HG02938 (cell line): ENCODE results near the gene BCAM.
"Not testable (repeated sequence)": the region's sequence is repeated elsewhere in the genome, so short reads cannot be mapped to it uniquely, and the experiment has no call there.

Experiments used
- ATAC-seq: cut with Tn5 transposase; IDR thresholded peaks from one replicate; pipeline ENCODE4 v1.9.1; 2021; ENCODE audit warnings: mild to moderate bottlenecking, moderate library complexity; ENCODE audit not compliant: unreplicated experiment

BCAM gene

DNA sequence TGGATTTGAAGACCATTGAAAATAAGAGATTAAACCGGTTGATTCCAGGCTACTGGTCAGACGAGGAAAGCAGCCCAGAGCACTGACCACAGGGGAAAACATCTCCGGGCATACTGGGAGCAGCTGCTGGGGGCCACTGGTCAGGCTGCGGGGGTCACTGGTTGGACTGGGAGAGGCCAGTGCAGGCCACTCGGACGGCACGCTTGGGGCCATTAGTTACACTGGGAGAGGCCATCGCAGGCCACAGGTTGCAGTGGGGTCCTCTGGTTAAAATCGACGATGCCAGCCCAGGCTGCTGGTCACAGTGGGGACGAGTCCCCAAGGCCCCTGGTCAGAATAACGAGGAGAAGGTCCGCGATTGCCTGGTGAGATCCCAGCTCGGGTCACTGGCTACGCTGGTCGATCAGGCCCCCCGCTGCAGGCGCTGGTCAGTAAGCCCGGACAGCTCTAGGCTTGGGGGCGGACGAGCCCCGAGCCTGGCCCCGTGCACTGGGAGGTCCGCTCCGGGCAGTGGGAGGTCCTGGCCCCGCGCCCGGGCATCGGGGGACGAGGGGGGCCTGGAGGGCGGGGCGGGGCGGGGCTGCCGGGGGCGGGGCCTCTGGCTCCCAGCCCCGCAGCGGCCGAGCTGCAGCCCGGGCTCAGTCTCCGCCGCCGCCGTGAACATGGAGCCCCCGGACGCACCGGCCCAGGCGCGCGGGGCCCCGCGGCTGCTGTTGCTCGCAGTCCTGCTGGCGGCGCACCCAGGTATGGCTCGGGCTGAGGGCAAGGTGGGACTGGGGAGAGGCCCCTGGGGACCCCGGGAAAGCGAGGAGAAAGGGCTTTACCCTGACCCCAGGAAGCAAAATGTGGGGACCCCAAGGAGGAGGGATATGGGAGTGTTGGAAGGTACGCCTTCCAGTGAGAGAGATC lies at the start of gene BCAM:
TSS of gene BCAM (plus strand) at position 641 of the 909 bp plus-strand sequence. CDS start at position 663, 22 bp downstream.
- no peak for ATAC-seq

DNA sequence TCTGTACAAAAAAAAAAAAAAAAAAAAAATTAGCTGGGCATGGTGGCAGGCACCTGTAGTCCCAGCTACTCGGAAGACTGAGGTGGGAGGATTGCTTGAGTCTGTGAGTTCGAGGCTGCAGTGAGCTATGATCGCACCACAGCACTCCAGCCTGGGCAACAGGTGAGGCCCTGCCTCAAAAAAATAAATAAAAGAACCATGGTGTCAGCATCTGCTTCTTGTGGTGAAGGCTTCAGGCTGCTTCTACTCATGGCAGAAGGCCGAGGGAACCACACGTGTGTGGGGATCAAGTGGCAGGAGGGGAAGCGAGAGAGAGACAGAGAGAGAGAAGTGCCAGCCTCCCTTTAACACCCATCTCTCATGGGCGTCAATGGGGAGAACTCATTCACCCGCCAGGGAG lies 46.9 kb upstream of the BCAM start:
- no peak for ATAC-seq

DNA sequence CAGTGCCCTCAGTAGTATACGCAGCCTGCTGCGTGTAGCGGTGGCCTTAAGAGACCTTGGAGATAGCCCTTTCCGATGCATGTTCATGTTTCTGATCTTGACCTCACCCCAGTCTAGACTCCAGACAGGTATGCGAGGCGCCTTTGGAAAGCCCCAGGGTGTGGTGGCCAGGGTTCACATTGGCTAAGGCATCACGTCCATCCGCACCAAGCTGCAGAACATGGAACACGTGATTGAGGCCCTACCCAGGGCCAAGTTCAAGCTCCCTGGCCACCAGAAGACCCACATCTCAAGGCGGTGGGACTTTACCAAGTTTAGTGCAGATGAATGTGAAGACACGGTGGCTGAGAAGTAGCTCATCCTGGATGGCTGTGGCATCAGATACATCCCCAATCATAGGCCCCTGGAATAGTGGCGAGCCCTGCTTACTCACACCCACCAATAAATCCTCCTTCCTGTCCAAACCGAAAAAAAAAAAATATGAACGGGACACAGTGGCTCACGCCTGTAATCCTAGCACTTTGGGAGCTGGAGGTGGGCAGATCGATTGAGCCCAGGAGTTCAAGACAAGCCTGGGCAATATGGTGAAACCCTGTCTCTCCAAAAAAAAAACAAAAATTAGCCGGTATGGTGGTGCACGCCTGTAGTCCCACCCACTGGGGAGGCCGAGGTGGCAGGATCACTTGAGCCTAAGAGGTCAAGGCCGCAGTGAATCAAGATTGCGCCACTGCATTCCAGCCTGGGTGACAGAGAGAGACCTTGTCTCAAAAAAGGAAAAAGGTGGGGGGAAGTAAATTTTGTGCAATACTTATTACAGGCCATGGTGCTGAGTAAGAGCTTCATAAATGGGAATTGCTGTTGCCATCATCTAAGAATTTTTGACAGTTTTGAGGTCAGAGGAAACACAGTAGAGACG lies 43.6 kb upstream of the BCAM start:
- ATAC-seq = no peak

DNA sequence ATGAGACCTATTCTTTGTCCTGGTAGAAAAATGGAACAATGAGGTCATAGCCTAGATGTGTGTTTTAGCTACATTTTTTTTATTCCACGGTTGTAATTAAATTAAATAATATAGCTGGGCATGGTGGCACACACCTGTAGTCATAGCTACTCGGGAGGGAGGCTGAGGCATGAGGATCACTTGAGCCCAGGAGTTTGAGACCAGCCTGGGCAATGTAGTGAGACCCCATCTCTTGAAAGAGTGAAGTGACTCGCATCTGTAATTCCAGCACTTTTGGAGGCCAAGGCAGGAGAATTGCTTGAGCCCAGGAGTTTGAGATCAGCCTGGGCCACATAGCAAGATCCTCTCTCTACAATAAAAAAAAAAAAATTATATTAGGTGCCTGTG lies 43.0 kb upstream of the BCAM start:
- ATAC-seq = no peak

DNA sequence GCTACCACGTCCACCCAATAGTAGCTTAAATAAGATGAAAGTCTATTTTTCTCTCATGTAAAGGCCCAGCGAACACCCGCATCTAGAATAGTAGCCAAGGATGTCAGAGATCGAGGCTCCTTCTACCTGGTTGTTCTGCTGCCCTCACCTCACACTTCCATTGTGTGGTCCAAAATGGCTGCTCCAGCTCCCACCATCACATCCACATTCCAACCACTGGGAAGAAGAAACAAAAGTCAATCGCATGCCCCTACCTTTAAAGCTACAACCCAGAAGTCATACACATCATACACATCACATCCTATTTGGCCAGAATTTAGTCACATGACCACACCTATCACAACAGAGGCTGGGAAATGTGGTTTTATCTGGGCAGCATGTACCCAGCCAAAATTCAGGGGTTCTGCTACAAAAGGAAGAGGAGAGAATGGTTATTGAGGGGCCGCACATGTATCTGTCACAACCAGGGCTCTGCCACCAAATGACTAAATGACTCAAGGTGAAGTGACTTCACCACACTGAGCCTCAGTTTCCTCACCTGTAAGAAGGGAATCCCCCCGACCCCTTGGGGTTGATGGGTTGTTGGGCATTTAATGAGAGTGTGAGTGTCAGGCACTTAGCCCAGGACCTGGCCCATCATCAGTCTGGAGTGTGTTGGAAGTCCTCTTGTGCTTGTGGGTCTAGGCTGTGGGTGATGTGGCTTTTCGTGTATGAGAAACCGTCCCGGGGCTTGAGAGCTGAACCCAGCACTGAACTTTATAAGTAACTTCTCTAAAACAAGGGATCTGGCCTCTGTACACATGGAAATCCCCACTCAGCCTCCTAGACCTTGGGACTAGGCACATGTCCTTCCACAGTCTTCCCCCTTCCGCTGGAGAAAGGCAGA lies 41.4 kb upstream of the BCAM start:
- no peak for ATAC-seq

DNA sequence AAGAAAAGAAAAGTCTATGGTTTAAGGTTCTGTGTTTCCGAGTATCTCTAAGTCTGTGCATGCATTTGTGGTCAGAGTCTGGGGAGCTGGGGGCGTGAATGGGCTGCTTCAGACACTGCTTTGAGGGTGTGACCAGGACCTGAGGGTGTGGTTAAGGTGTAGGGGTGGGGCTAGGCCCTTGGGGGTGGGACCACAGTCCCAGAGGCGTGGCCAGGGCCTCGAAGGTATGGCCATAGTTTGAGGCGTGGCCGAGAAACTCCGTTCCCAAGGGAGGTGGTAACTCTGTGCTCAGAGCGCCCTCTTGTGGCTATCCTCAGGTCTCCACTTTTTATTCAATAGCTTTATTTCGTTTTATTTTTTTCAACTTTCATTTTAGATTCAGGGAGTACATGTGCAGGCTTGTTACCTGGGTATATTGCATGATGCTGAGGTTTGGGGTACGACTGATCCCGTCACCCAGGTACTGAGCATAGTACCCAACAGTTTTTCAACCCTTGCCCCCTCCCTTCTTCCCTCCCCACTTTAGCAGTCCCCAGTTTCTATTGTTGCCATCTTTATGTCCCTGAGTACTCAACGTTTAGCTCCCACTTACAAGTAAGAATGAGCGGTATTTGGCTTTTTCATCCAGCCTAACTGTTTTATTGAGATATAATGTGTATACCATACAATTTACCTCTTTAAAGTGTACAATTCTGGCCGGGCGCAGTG lies 38.2 kb upstream of the BCAM start:
- ATAC-seq = peak; percentile 88

DNA sequence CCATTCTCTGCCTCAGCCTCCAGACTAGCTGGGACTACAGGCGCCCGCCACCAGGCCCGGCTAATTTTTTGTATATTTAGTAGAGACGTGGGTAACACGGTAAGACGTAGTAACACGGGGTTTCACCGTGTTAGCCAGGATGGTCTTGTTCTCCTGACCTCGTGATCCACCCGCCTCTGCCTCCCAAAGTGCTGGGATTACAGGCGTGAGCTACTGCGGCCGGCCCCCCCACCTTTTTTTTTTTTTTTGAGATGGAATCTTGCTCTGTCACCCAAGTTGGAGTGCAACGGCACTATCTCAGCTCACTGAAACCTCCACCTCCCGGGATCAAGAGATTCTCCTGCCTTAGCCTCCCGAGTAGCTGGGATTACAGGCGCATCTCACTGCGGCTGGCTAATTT lies 36.8 kb upstream of the BCAM start:
- ATAC-seq = not testable (repeated sequence)

DNA sequence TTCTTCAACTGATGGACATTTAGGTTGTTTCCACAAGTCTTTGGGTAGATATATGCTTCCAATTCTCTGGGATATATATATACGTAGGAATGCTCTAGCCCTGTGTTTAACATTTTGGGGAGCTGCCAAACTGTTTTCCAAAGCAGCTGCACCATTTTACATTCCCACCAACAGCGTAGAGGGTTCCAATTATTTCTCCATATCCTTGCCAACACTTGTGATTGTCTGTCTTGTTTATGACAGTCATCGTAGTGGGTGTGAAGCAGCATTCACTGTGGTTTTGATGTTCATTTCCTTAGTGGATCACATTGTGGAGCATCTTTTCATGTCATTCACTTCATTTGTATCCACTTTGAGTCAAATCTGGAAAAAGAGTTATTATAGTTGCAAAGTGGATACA lies 35.9 kb upstream of the BCAM start:
- ATAC-seq = no peak

- ATAC-seq = no peak
Measured at GRCh38 chr19:44775676-44776240, 33.1 kb upstream of the BCAM start.

DNA sequence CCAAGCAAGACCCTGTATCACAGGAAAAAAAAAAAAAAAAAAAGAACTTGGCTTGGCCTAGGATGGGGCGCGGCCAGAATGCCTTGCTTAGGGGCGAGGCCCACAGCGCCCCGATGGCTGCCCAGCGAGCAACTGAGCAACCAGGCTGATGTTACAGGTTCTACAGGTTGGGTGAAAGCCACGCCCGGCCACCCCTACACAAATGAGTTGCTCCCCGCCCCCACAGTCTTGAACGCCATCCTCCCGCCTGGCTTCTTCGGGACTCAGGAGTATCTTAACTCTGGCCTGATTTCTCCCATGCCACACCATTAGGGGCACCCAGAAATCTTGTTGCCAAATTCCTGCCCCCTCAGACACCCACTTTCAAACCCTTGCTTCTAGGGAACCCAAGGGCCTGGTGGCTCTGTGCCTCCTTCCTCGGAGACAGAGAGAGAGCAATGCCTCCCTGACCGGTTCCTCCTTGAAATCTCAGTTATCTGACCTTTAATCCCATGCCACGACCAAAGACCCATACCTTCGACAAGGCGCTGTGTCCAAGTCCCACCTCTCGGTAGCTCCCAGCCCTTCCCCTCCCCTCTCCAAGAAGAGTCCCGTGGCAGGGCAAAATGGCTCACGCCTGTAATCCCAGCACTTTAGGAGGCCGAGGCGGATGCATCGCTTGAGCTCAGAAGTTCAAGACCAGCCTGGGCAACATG lies 32.4 kb upstream of the BCAM start:
- ATAC-seq = no peak

GRCh38 chr19:44777715-44778347 lies 31.1 kb upstream of the BCAM start, which contains the start of gene CBLC:
CBLC (plus strand) TSS chr19:44777890; CDS start chr19:44777932, 42 bp downstream.
- no peak for ATAC-seq

GRCh38 chr19:44779150-44779549 lies 29.8 kb upstream of the BCAM start:
- ATAC-seq = no peak

GRCh38 chr19:44781694-44782093 lies 27.2 kb upstream of the BCAM start:
- not testable (repeated sequence) for ATAC-seq

- ATAC-seq = no peak
Measured at GRCh38 chr19:44782729-44783128, 26.2 kb upstream of the BCAM start.

DNA sequence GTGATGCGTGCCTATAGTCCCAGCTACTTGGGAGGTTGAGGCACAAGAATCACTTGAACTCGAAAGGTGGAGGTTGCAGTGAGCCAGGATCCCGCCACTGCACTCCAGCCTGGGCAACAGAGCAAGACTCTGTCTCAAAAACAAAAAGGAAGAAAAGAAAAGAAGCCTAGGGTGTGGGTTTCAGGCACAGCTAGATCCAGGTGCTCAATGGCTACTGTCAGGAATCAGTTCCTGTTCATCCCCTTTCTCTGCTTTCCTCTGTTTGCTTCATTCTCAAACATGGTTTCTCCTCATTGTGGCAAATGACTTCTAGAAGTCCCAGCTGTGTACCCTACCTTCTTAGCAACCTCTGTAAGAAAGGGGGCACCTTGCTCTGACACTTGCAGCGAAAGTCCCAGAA lies 25.4 kb upstream of the BCAM start:
- ATAC-seq = no peak

GRCh38 chr19:44785271-44785670 lies 23.6 kb upstream of the BCAM start:
- ATAC-seq = no peak

- no peak for ATAC-seq
Measured at GRCh38 chr19:44785993-44786392, 22.9 kb upstream of the BCAM start.

GRCh38 chr19:44788971-44789370 lies 19.9 kb upstream of the BCAM start:
- no peak for ATAC-seq
